Amniotic epithelial cell (primary cell): Measurements from ENCODE around the gene NLRP12.
"Not testable (repeated sequence)": the region's sequence is repeated elsewhere in the genome, so short reads cannot be mapped to it uniquely, and the experiment has no call there.

ENCODE experiments used
- DNase-seq: peaks from one replicate; pipeline ENCODE4 v3.0.0-alpha.2; 2010; ENCODE audit warnings: low read depth

The NLRP12 gene

GRCh38 chr19:53824134-53824611 is at the start of gene NLRP12:
TSS of gene NLRP12 (minus strand) at chr19:53824314. CDS start at chr19:53824174, 140 bp downstream.
- no peak for DNase-seq

GRCh38 chr19:53872762-53873161 is 48.6 kb upstream of the NLRP12 start:
- no peak for DNase-seq

GRCh38 chr19:53871454-53871853 is 47.3 kb upstream of the NLRP12 start:
- no peak for DNase-seq

GRCh38 chr19:53870485-53870844 is 46.4 kb upstream of the NLRP12 start:
- peak; percentile 48 for DNase-seq

- not testable (repeated sequence) for DNase-seq
These were observed 45.8 kb upstream of the NLRP12 start for GRCh38 chr19:53869805-53870484.

- DNase-seq: peak; percentile 95
These were observed 45.0 kb upstream of the NLRP12 start for GRCh38 chr19:53868892-53869804.

GRCh38 chr19:53868091-53868891 is 44.2 kb upstream of the NLRP12 start:
- peak; percentile 69 for DNase-seq

GRCh38 chr19:53867225-53868090 is 43.3 kb upstream of the NLRP12 start, which contains the start of gene MYADM:
TSS of gene MYADM (plus strand) at chr19:53867883. CDS start at chr19:53873530, 5,647 bp downstream.
- DNase-seq: peak; percentile 95

GRCh38 chr19:53866865-53867224 is 42.7 kb upstream of the NLRP12 start:
- no peak for DNase-seq

- DNase-seq: no peak
These were observed 42.1 kb upstream of the NLRP12 start for GRCh38 chr19:53865918-53866864.

- DNase-seq: no peak
These were observed 41.4 kb upstream of the NLRP12 start for GRCh38 chr19:53865523-53865917.

- no peak for DNase-seq
These were observed 40.3 kb upstream of the NLRP12 start for GRCh38 chr19:53864308-53864836.

- DNase-seq: no peak
These were observed 29.6 kb upstream of the NLRP12 start for GRCh38 chr19:53853707-53854106.

GRCh38 chr19:53849237-53849676 is 25.1 kb upstream of the NLRP12 start:
- DNase-seq: peak; percentile 80

GRCh38 chr19:53847555-53847954 is 23.4 kb upstream of the NLRP12 start:
- DNase-seq: no peak

GRCh38 chr19:53844849-53845246 is 20.7 kb upstream of the NLRP12 start:
- DNase-seq: no peak

GRCh38 chr19:53840914-53841313 is 16.8 kb upstream of the NLRP12 start:
- DNase-seq: peak; percentile 89

GRCh38 chr19:53840241-53840640 is 16.1 kb upstream of the NLRP12 start:
- not testable (repeated sequence) for DNase-seq

- not testable (repeated sequence) for DNase-seq
These were observed 14.3 kb upstream of the NLRP12 start for GRCh38 chr19:53838446-53838845.

- not testable (repeated sequence) for DNase-seq
These were observed 8.7 kb upstream of the NLRP12 start for GRCh38 chr19:53832861-53833260.
